Body of pancreas (tissue), 4 donors: ENCODE measurements around the gene LY6G6F. TPM values are rescaled to one million over a fixed set of nuclear protein-coding genes. Genes with fewer than 3 reads are reported as not detected.

Experiments used
- ATAC-seq: fragments of 150-250 bp; one replicate; pipeline ENCODE4 v1.9.1; 2016
- DNase-seq, 4 donors: peaks; one replicate each; pipeline ENCODE4 v3.0.0-alpha.2; 2019
- H3K27ac ChIP-seq, 4 donors: fragments of 200-600 bp; sonication (generic); 1 replicate in 3 of 4; 2 replicates in 1 of 4; pipeline versions ENCODE4 v1.5.1 to v1.6.1; 2016 to 2019; ENCODE audit warnings: mild to moderate bottlenecking in 1 of 4, mixed read lengths in 1 of 4, moderate library complexity in 1 of 4
- H3K27me3 ChIP-seq, 2 donors: fragments of 200-600 bp; sonication (generic); one replicate each; pipeline ENCODE4 v1.6.0; 2016; ENCODE audit warnings: mild to moderate bottlenecking in 1 of 2
- H3K36me3 ChIP-seq, 2 donors: fragments of 200-600 bp; sonication (generic); replicated peaks in 1 of 2; 2 replicates each; pipeline ENCODE4 v1.5.1; 2016; ENCODE audit warnings: low read depth in 2 of 2; ENCODE audit not compliant: insufficient read depth in 1 of 2
- H3K4me1 ChIP-seq: fragments of 200-600 bp; sonication (generic); one replicate; pipeline ENCODE4 v1.6.0; 2016
- H3K4me3 ChIP-seq, 2 donors: fragments of 200-600 bp; sonication (generic); 1 replicate in 1 of 2; 2 replicates in 1 of 2; pipeline ENCODE4 v1.5.1; 2016 to 2019
- H3K9me3 ChIP-seq, 3 donors: fragments of 200-600 bp; sonication (generic); 1 replicate in 2 of 3; 2 replicates in 1 of 3; pipeline ENCODE4 v1.5.1; 2016
- CTCF ChIP-seq, 7 experiments: fragments of 450-650 bp in 4 of 7; fragments of 200-600 bp in 3 of 7; sonication (generic) in 3 of 7; IDR thresholded peaks; one replicate each; pipeline ENCODE4 v1.5.1; 2016 to 2019; ENCODE audit warnings: antibody characterized with exemption in 7 of 7
- POLR2A ChIP-seq, 3 donors: fragments of 450-650 bp; IDR thresholded peaks; one replicate each; pipeline ENCODE4 v1.6.1; 2016; ENCODE audit warnings: antibody characterized with exemption in 3 of 3, mild to moderate bottlenecking in 2 of 3
- WGBS, 2 donors: methylation state at CpG; one replicate each; pipeline ENCODE4 v1.1.5; 2017; 5-methylcytosine and 5-hydroxymethylcytosine counted together
- intact Hi-C: fragments of 100-400 bp; cut with DNase I; formaldehyde crosslinking; loops from one replicate; pipeline ENCODE4 v1.15.1; 2023
- total RNA-seq, 2 donors: library from RNA; depleted of rRNA; stranded (reverse); fragments of >200 nt; gene quantifications; one replicate each; pipeline ENCODE4 v1.1.0, GENCODE V29; 2016

Gene LY6G6F
- total RNA-seq, 2 donors from 2014 or later: not detected

DNA sequence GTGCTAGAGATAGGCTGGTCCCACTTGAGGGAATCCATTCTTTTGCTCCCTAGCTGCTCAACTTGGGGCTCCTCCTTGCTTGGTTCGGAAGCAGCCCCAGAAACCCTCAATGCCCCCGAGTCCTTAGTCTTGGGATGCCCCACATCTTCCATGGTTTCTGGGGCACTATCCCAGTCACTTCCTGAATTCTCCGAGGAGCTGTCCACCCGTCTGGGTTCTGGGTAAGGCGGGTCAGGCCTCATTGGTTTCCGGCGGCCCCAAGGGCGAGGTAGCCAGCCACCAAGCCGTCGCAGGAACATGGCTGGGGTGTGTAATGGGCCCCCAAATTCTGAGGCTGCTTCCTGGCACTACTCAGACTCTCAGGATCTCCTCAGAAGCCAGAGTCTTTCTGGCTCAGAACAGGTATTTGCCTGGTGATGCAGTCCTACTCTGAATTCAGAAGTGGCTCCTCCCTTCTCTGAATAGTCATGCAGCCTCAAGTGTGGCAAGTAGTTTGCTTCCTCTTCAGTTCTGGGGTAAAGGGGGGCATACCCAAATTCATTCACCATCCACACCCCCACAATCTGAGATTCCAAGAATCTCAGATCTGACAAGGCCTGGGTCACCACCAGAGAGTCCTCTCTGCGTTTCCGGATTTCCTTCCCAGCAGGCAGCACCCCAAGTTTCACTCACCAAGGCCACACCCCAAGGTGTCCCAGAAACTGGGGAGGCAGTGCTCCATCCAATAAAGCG lies 46.9 kb upstream of the LY6G6F start:
- peak; percentile 10 for ATAC-seq
- H3K36me3 ChIP-seq: peaks cover 0 to 5% of the 10 kb centered on the region in 2 donors
- H3K4me1 ChIP-seq: peaks cover 63% of the 10 kb centered on the region
- no peaks in the 10 kb centered on the region for H3K27me3 ChIP-seq
- DNase-seq: no peak
- no peaks in the 10 kb centered on the region for H3K9me3 ChIP-seq
- TF ChIP-seq POLR2A (IDR thresholded peaks at IDR 0.05): no peak
- no peak for TF ChIP-seq CTCF (IDR thresholded peaks at IDR 0.05)
- WGBS, 2 donors: 10% methylated on average over 7 to 13 of the region's 13 CpGs
- peak overlapping the region; percentile 44 to 81 for H3K4me3 ChIP-seq
- peak overlapping the region; percentile 85 to 89 (median 86) for H3K27ac ChIP-seq
- intact Hi-C loops: no loop called here

DNA sequence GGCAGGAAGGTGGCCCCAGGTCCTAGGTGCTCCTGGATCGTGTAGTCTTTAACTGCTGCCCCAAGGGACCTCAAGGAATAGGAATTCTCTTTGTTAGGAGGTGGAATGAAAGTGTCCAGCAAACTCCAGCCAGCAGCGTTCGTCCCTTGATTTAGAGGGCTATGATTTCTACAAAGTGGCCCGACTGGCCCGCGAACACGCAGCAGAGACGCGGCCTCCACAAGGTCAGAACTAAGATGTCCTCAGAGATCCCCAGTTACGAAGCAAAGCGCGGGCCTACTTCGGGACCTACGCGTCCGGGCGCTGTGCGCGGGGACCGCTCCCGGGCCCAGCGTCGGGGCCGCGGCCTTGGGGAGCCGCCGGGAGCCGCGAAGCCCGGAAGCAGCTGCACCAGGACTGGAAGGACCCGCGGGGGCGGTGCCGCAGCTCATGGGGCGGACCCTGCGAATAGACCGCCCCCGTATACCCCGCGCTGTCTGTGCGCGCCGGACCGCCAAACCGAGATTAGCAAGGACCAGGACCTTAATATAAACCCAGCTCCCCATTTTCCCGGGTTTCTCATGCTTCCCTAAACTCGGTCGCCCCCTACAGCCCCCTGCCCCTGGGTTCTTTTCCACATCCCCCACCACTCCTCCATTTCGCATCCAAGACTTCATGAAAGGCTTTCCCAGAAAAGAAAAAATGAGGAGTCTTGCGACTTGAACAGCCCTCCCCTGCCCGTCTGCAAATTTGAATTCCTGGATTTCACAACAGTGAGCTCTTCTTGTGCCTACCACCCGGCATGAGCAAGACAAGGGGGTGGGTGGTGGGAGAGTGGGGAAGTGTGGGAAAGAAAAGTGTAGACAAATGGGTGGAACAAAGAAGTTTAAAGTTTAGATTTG lies 46.0 kb upstream of the LY6G6F start, which contains the start of gene C6orf47:
TSS of gene C6orf47 (minus strand) at position 398 of the 881 bp plus-strand sequence. CDS start 831 bp downstream, outside the sequence.
- 0% methylated on average over 34 to 52 of the region's 52 CpGs for WGBS, 2 donors
- Histone ChIP-seq H3K4me1 (peaks cover 61% of the 10 kb centered on the region), H3K9me3 (no peaks in the 10 kb centered on the region), H3K27ac (peak within 1 kb of the TSS; percentile 85 to 89 (median 86)), H3K36me3 (peaks cover 0 to 5% of the 10 kb centered on the region in 2 donors), H3K4me3 (peak within 1 kb of the TSS; percentile 44 to 81), H3K27me3 (no peaks in the 10 kb centered on the region)
- DNase-seq (peak; percentile 85 to 91 (median 88)), ATAC-seq (peak; percentile 83)
- intact Hi-C loops: no loop called here
- TF ChIP-seq CTCF (IDR thresholded peaks at IDR 0.05): no peak
- peak; percentile 85 to 89 (median 87) for TF ChIP-seq POLR2A (IDR thresholded peaks at IDR 0.05)

DNA sequence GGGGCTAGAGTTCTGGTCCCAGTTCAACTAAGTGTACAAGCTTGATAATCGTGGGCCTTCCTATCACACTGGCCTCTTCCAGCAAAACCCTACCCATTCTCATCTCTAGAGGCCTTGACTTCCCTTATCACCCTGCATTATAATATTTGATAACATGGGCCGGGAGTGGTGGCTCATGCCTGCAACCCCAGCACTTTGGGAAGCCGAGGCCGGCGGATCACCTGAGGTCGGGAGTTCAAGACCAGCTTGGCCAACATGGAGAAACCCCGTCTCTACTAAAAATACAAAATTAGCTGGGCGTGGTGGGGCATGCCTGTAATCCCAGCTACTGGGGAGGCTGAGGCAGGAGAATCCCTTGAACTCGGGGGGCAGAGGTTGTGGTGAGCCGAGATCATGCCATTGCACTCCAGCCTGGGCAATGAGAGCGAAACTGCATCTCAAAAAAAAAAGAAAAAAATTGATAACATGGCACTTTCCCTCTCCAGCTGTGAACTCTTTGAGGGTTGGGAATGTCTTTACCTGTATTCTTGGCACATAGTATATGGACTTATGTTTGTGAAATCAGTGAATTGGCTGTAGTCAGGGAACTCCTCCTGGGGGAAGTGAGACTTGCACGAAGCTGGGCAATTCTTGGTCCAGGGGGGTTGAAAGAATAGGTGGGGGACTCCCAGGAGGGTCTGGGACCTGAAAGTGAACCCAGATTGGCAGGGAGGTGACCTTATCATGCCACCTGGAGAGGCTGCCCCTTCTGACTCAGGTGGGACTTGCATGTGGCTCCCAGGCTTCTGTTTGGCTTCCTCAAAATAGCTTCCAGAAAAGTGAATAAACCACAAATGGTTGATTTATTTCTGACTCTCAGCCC lies 45.2 kb upstream of the LY6G6F start:
- H3K4me1 ChIP-seq: peaks cover 58% of the 10 kb centered on the region
- H3K36me3 ChIP-seq: peaks cover 0 to 5% of the 10 kb centered on the region in 2 donors
- TF ChIP-seq POLR2A (IDR thresholded peaks at IDR 0.05) (no peak), CTCF (IDR thresholded peaks at IDR 0.05) (no peak)
- WGBS, 2 donors: 67 to 73% methylated on average over 12 of the region's 12 CpGs
- no peaks in the 10 kb centered on the region for H3K27me3 ChIP-seq
- no peak overlapping the region for H3K4me3 ChIP-seq
- intact Hi-C loops: no loop called here
- no peaks in the 10 kb centered on the region for H3K9me3 ChIP-seq
- DNase-seq (no peak), ATAC-seq (no peak)
- H3K27ac ChIP-seq: peak overlapping the region in 3 of 4 donors; percentile 85 to 89 (median 86)

DNA sequence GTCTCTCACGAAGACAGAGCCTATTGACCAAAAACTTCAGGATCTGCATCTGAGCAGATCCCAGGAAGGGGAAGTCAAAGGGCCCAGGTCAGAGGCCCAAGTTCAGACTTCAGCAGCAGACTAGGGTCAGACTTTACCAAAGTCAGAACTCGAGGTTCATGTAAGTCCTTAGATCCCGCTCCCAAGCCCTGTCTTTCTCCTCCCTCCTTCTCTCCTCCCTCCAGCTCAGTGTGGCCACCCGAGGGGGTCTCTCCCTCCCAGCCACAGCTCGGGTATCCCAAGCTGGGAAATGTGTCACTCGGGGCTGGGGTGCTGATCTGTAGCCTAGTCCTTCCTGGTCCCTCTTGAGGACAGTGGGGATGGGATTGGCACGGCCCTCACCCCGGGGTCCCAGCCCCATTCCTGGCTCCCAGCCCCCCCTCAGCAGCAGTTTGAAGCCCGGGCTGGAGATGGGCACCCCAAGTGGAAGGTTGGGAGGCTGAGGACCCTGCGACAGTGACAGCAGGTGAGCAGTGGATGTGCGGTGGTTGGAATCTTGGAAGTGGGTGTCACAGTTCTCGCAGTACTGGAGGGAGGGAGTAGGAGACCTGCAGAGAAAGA lies 44.4 kb upstream of the LY6G6F start:
- H3K27me3 ChIP-seq: no peaks in the 10 kb centered on the region
- WGBS, 2 donors: 82 to 88% methylated on average over 11 to 12 of the region's 12 CpGs
- H3K4me1 ChIP-seq: peaks cover 65% of the 10 kb centered on the region
- H3K27ac ChIP-seq: no peak overlapping the region
- no peak for DNase-seq
- TF ChIP-seq CTCF (IDR thresholded peaks at IDR 0.05) (no peak), POLR2A (IDR thresholded peaks at IDR 0.05) (no peak)
- no peak overlapping the region for H3K4me3 ChIP-seq
- no peak for ATAC-seq
- H3K36me3 ChIP-seq: peaks cover 0 to 3% of the 10 kb centered on the region in 2 donors
- no peaks in the 10 kb centered on the region for H3K9me3 ChIP-seq
- intact Hi-C loops: no loop called here
